IMR-90 (cell line): ENCODE data around the gene CHPF. TPM values are rescaled to one million over a fixed set of nuclear protein-coding genes. Genes with fewer than 3 reads are reported as not detected.

Source experiments
- ATAC-seq: fragments of 200-7000 bp; cut with Tn5 transposase; 2 replicates; pipeline ENCODE4 v1.9.1; 2020; ENCODE audit warnings: low read depth, mild to moderate bottlenecking, moderate library complexity
- BruUV-seq: library from RNA; stranded (reverse); fragments of 400-500 nt; replicated peaks from 2 replicates; lab custom pipeline; 2021; lab: Mats Ljungman, UMichigan
- CTCF ChIA-PET: fragments of 300-600 bp; formaldehyde crosslinking; extraction: SDS; loops from one replicate; lab custom pipeline; 2021; ENCODE audit warnings: antibody characterized with exemption; lab: Yijun Ruan, JAX
- POLR2A ChIA-PET: fragments of 300-600 bp; sonication (Branson Sonifier 250); formaldehyde crosslinking; loops from one replicate; lab custom pipeline; 2022; ENCODE audit warnings: antibody characterized with exemption; ENCODE audit not compliant: unreplicated experiment; lab: Charles Lee
- DNase-seq: peaks from one replicate; pipeline ENCODE4 v3.0.0; 2013
- H2AFZ ChIP-seq: replicated peaks from 2 replicates; pipeline ENCODE3; 2013; ENCODE audit warnings: low read length, mild to moderate bottlenecking; ENCODE audit not compliant: poor library complexity
- H2AK5ac ChIP-seq: 2 replicates; pipeline ENCODE4 v1.6.1; 2013; ENCODE audit warnings: low read depth, low read length, inconsistent platforms
- H2AK9ac ChIP-seq: replicated peaks from 2 replicates; pipeline ENCODE3; 2013; ENCODE audit warnings: mild to moderate bottlenecking, low read depth, low read length, moderate library complexity; ENCODE audit not compliant: poor library complexity
- H2BK120ac ChIP-seq: 2 replicates; pipeline ENCODE4 v1.6.1; 2013; ENCODE audit warnings: low read depth, low read length, inconsistent platforms
- H2BK15ac ChIP-seq: 3 replicates; pipeline ENCODE4 v1.6.1; 2013; ENCODE audit warnings: low read depth, low read length, inconsistent platforms
- H2BK20ac ChIP-seq: 2 replicates; pipeline ENCODE4 v1.6.1; 2013; ENCODE audit warnings: low read depth, mild to moderate bottlenecking, inconsistent platforms, low read length, moderate library complexity
- H2BK5ac ChIP-seq: 2 replicates; pipeline ENCODE4 v1.6.1; 2013; ENCODE audit warnings: mild to moderate bottlenecking, low read depth, low read length, inconsistent platforms; ENCODE audit not compliant: poor library complexity, severe bottlenecking
- H3K14ac ChIP-seq: replicated peaks from 2 replicates; pipeline ENCODE4 v1.6.1; 2013; ENCODE audit warnings: low read depth, low read length, inconsistent platforms
- H3K18ac ChIP-seq: 2 replicates; pipeline ENCODE4 v1.6.1; 2013; ENCODE audit warnings: low read depth, low read length, control low read depth
- H3K23ac ChIP-seq: 2 replicates; pipeline ENCODE4 v1.6.1; 2013; ENCODE audit warnings: low read depth, low read length, inconsistent platforms
- H3K27ac ChIP-seq: 2 replicates; pipeline ENCODE4 v1.5.1; 2013; ENCODE audit warnings: mild to moderate bottlenecking, control low read depth, low read length; ENCODE audit not compliant: insufficient read depth
- H3K27me3 ChIP-seq: 2 replicates; pipeline ENCODE4 v1.6.1; 2013; ENCODE audit warnings: low read length; ENCODE audit not compliant: control insufficient read depth, insufficient read depth
- H3K36me3 ChIP-seq: 2 replicates; pipeline ENCODE4 v1.6.1; 2013; ENCODE audit warnings: low read length, mixed read lengths; ENCODE audit not compliant: control insufficient read depth, insufficient read depth
- H3K4ac ChIP-seq: 2 replicates; pipeline ENCODE4 v1.6.1; 2013; ENCODE audit warnings: low read depth, low read length, inconsistent platforms
- H3K4me1 ChIP-seq: 2 replicates; pipeline ENCODE4 v1.6.1; 2013; ENCODE audit warnings: low read length, mixed read lengths; ENCODE audit not compliant: control insufficient read depth, insufficient read depth
- H3K4me2 ChIP-seq: 2 replicates; pipeline ENCODE4 v1.6.1; 2013; ENCODE audit warnings: low read depth, mild to moderate bottlenecking, control low read depth, low read length, moderate library complexity
- H3K4me3 ChIP-seq: 2 replicates; pipeline ENCODE4 v1.5.1; 2013; ENCODE audit warnings: low read depth, mild to moderate bottlenecking, control low read depth, low read length, moderate library complexity; ENCODE audit not compliant: insufficient read depth
- H3K56ac ChIP-seq: 2 replicates; pipeline ENCODE4 v1.6.1; 2013; ENCODE audit warnings: low read length, inconsistent platforms; ENCODE audit not compliant: insufficient read depth; ENCODE audit errors: extremely low read depth
- H3K79me1 ChIP-seq, 2 experiments: 2 replicates each; pipeline ENCODE4 v1.6.1; 2013; ENCODE audit warnings: low read length in 2 of 2, inconsistent platforms in 1 of 2, low read depth in 1 of 2
- H3K9ac ChIP-seq: 2 replicates; pipeline ENCODE4 v1.6.1; 2013; ENCODE audit warnings: low read depth, low read length, control low read depth
- H3K9me1 ChIP-seq: 2 replicates; pipeline ENCODE4 v1.6.1; 2013; ENCODE audit warnings: low read length, inconsistent platforms; ENCODE audit not compliant: insufficient read depth
- H3K9me3 ChIP-seq: 2 replicates; pipeline ENCODE4 v1.6.1; 2013; ENCODE audit warnings: low read length; ENCODE audit not compliant: control insufficient read depth, insufficient read depth
- H4K20me1 ChIP-seq: 2 replicates; pipeline ENCODE4 v1.6.1; 2013; ENCODE audit warnings: low read length, inconsistent platforms; ENCODE audit not compliant: insufficient read depth
- H4K5ac ChIP-seq: 2 replicates; pipeline ENCODE4 v1.6.1; 2013; ENCODE audit warnings: mild to moderate bottlenecking, low read depth, low read length, control low read depth
- H4K8ac ChIP-seq, 2 experiments: 2 replicates each; pipeline ENCODE4 v1.6.1; 2013; ENCODE audit warnings: low read depth in 2 of 2, low read length in 2 of 2, control low read depth in 1 of 2, inconsistent platforms in 1 of 2
- H4K91ac ChIP-seq: 2 replicates; pipeline ENCODE4 v1.6.1; 2013; ENCODE audit warnings: low read depth, low read length, inconsistent platforms; ENCODE audit not compliant: insufficient read depth
- BHLHE40 ChIP-seq: fragments of 150-350 bp; IDR thresholded peaks from 2 replicates; pipeline ENCODE4 v1.6.1; 2016; ENCODE audit warnings: mild to moderate bottlenecking, low read depth, low read length
- CEBPB ChIP-seq: IDR thresholded peaks from 2 replicates; pipeline ENCODE4 v1.6.1; 2012; ENCODE audit warnings: low read depth, low read length, improper control_type of control experiment
- CHD1 ChIP-seq: IDR thresholded peaks from 2 replicates; pipeline ENCODE4 v1.6.1; 2012; ENCODE audit warnings: low read depth, low read length, improper control_type of control experiment
- ELK1 ChIP-seq: fragments of 150-350 bp; IDR thresholded peaks from 2 replicates; pipeline ENCODE4 v1.6.1; 2016; ENCODE audit warnings: low read depth, mild to moderate bottlenecking, low read length, moderate library complexity, borderline replicate concordance
- FOS ChIP-seq: fragments of 150-350 bp; IDR thresholded peaks from 2 replicates; pipeline ENCODE4 v1.6.1; 2016; ENCODE audit warnings: low read depth, low read length
- MAFK ChIP-seq: IDR thresholded peaks from 2 replicates; pipeline ENCODE4 v1.6.1; 2012; ENCODE audit warnings: low read depth, low read length, improper control_type of control experiment
- MXI1 ChIP-seq: IDR thresholded peaks from 2 replicates; pipeline ENCODE4 v1.6.1; 2012; ENCODE audit warnings: low read depth, mild to moderate bottlenecking, low read length, moderate library complexity, borderline replicate concordance
- NFE2L2 ChIP-seq: fragments of 150-350 bp; IDR thresholded peaks from 2 replicates; pipeline ENCODE4 v1.6.1; 2016; ENCODE audit warnings: low read depth, mild to moderate bottlenecking, low read length
- POLR2A ChIP-seq: IDR thresholded peaks from 2 replicates; pipeline ENCODE4 v1.6.1; 2012; ENCODE audit warnings: mild to moderate bottlenecking, low read depth, low read length
- RFX5 ChIP-seq: IDR thresholded peaks from 2 replicates; pipeline ENCODE4 v1.8.0; 2012; ENCODE audit warnings: low read depth, mild to moderate bottlenecking, low read length, moderate library complexity
- WGBS, 2 experiments: methylation state at CpG; one replicate each; pipeline versions ENCODE4 v1.1.5 to v1.1.7; 2013; ENCODE audit warnings: missing lambda C conversion rate in 2 of 2; ENCODE audit not compliant: insufficient read length in 1 of 2; ENCODE audit errors: extremely low coverage in 2 of 2; 5-methylcytosine and 5-hydroxymethylcytosine counted together
- dilution Hi-C: fragments of 300-500 bp; cut with HindIII; formaldehyde crosslinking; loops from one replicate; pipeline ENCODE4 v1.14.3; 2018; ENCODE audit warnings: low sequenced_read_pairs; ENCODE audit not compliant: unreplicated experiment
- in situ Hi-C: fragments of 300-500 bp; cut with MboI; formaldehyde crosslinking; loops from 3 replicates; pipeline ENCODE4 v1.14.3; 2019; ENCODE audit warnings: low sequenced_read_pairs, inconsistent platforms, mixed read lengths
- intact Hi-C: fragments of 100-400 bp; cut with micrococcal nuclease; formaldehyde crosslinking; loops from 2 replicates; pipeline ENCODE4 v1.10.0; 2022
- polyA plus RNA-seq, 3 experiments: library from polyadenylated mRNA; depleted of rRNA; stranded (reverse); fragments of >200 nt; gene quantifications; 2 replicates each; pipeline ENCODE4 v1.2.3, GENCODE V29; 2012; ENCODE audit warnings: low replicate concordance in 1 of 3
- total RNA-seq: library from RNA; depleted of rRNA; stranded (reverse); fragments of >200 nt; gene quantifications from 2 replicates; pipeline ENCODE4 v1.2.3, GENCODE V29; 2012
- TF ChIP-seq, protein P1 (sequence below): fragments of 150-350 bp; IDR thresholded peaks from 2 replicates; pipeline ENCODE4 v1.6.1; 2017; ENCODE audit warnings: mild to moderate bottlenecking, antibody characterized with exemption, low read length, low read depth

Gene CHPF
- total and polyA plus RNA-seq, 2 of the 4 experiments (the other 2 are of a cell fraction) = 24.0 to 115 TPM

DNA sequence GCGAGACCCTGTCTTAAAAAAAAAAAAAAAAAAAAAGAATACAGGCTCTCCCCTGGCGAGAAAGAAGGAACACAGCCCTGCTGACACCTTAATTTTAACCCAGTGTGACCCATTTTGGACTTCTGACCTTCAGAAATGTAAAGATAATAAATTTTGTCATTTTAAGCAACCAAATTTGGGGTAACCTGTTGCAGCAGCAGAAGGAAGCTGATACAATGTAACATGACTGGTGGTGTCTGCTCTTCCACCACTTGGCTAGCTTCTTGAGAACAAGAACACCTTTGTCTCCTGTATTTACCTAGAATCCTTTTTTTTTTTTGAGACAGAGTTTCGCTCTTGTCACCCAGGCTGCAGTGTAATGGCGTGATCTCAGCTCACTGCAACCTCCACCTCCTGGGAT, 47.5 kb upstream of the CHPF start:
- no peak overlapping the region for H3K18ac ChIP-seq
- no peaks in the 10 kb centered on the region for H3K79me1 ChIP-seq
- intact Hi-C loops = no loop called here
- H3K4me2 ChIP-seq = no peak overlapping the region
- no TSS peak for BruUV-seq
- H2AFZ ChIP-seq = no peak overlapping the region
- H3K27me3 ChIP-seq = peaks cover 10% of the 10 kb centered on the region
- H3K9me1 ChIP-seq = no peaks in the 10 kb centered on the region
- H3K4me3 ChIP-seq = no peak overlapping the region
- no peak overlapping the region for H3K14ac ChIP-seq
- H4K20me1 ChIP-seq = no peaks in the 10 kb centered on the region
- no peak overlapping the region for H2BK5ac ChIP-seq
- in situ Hi-C loops = no loop called here
- H3K27ac ChIP-seq = no peak overlapping the region
- no peak overlapping the region for H4K8ac ChIP-seq
- no peak overlapping the region for H3K56ac ChIP-seq
- ChIA-PET CTCF (no interaction called here), POLR2A (no interaction called here)
- WGBS, 2 experiments = no CpG with 5 or more reads among the region's 4 CpGs
- dilution Hi-C loops = no loop called here
- ATAC-seq = no peak
- H2AK5ac ChIP-seq = no peak overlapping the region
- H4K91ac ChIP-seq = no peak overlapping the region
- no peak for DNase-seq
- no peak overlapping the region for H3K9ac ChIP-seq
- H3K23ac ChIP-seq = no peak overlapping the region
- no peaks in the 10 kb centered on the region for H3K9me3 ChIP-seq
- no peak overlapping the region for H2BK20ac ChIP-seq
- no peak overlapping the region for H3K4ac ChIP-seq
- H3K36me3 ChIP-seq = no peaks in the 10 kb centered on the region
- H3K4me1 ChIP-seq = peaks cover 2% of the 10 kb centered on the region
- TF ChIP-seq RFX5 = no peak
- no peak for TF ChIP-seq BHLHE40
- TF ChIP-seq NFE2L2 = no peak
- no peak for TF ChIP-seq MAFK
- no peak for TF ChIP-seq MXI1
- TF ChIP-seq POLR2A = no peak
- TF ChIP-seq, protein P1, sequence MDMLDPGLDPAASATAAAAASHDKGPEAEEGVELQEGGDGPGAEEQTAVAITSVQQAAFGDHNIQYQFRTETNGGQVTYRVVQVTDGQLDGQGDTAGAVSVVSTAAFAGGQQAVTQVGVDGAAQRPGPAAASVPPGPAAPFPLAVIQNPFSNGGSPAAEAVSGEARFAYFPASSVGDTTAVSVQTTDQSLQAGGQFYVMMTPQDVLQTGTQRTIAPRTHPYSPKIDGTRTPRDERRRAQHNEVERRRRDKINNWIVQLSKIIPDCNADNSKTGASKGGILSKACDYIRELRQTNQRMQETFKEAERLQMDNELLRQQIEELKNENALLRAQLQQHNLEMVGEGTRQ = no peak
- TF ChIP-seq CHD1 = no peak
- TF ChIP-seq FOS = no peak
- TF ChIP-seq CEBPB = no peak
- TF ChIP-seq ELK1 = no peak
- no peak overlapping the region for H4K5ac ChIP-seq
- H2AK9ac ChIP-seq = no peak overlapping the region
- no peak overlapping the region for H2BK120ac ChIP-seq
- H2BK15ac ChIP-seq = no peak overlapping the region
